RWPE1 (cell line): ENCODE measurements around the gene GCK.

ENCODE experiments used
- CTCF ChIA-PET: fragments of 350-600 bp; sonication (Branson Sonifier 250); formaldehyde crosslinking; extraction: SDS; loops from one replicate; lab custom pipeline; 2021; lab: Yijun Ruan, JAX
- POLR2A ChIA-PET: fragments of 400-600 bp; formaldehyde crosslinking; extraction: SDS; loops from one replicate; lab custom pipeline; 2020; ENCODE audit warnings: antibody characterized with exemption; ENCODE audit not compliant: low non-redundant PET; lab: Yijun Ruan, JAX
- DNase-seq: peaks from one replicate; pipeline ENCODE4 v3.0.0; 2012; ENCODE audit warnings: low spot score
- H3K27ac ChIP-seq: fragments of 450-650 bp; 2 replicates; pipeline ENCODE4 v1.5.1; 2017
- TF ChIP-seq, protein P1 (sequence below): fragments of 450-650 bp; conservative IDR thresholded peaks from 2 replicates; pipeline ENCODE4 v1.5.1; 2017; ENCODE audit warnings: low read depth, mild to moderate bottlenecking

GCK gene

GRCh38 chr7:44143646-44144250 is 45.5 kb downstream of the GCK start:
- ChIA-PET CTCF (no interaction called here), POLR2A (no interaction called here)
- H3K27ac ChIP-seq = no peak overlapping the region
- TF ChIP-seq, protein P1, sequence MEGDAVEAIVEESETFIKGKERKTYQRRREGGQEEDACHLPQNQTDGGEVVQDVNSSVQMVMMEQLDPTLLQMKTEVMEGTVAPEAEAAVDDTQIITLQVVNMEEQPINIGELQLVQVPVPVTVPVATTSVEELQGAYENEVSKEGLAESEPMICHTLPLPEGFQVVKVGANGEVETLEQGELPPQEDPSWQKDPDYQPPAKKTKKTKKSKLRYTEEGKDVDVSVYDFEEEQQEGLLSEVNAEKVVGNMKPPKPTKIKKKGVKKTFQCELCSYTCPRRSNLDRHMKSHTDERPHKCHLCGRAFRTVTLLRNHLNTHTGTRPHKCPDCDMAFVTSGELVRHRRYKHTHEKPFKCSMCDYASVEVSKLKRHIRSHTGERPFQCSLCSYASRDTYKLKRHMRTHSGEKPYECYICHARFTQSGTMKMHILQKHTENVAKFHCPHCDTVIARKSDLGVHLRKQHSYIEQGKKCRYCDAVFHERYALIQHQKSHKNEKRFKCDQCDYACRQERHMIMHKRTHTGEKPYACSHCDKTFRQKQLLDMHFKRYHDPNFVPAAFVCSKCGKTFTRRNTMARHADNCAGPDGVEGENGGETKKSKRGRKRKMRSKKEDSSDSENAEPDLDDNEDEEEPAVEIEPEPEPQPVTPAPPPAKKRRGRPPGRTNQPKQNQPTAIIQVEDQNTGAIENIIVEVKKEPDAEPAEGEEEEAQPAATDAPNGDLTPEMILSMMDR = no peak
- DNase-seq = no peak

- ChIA-PET POLR2A (interaction anchor here (0.5 kb wide), 1 partner anchor 9 kb away, joined by 8 read pairs; no protein-coding TSS in a partner anchor), CTCF (interaction anchor here (0.7 kb wide), 1 partner anchor 54 kb away, joined by 3 read pairs; no protein-coding TSS in a partner anchor)
- DNase-seq = no peak
- TF ChIP-seq, protein P1 = no peak
- H3K27ac ChIP-seq = no peak overlapping the region
These were observed 47.2 kb downstream of the GCK start for GRCh38 chr7:44142028-44142427.

GRCh38 chr7:44141221-44141850 is 47.9 kb downstream of the GCK start, which contains the start of gene MYL7:
MYL7 (minus strand) TSS chr7:44141332; CDS start chr7:44141305, 27 bp downstream.
- POLR2A ChIA-PET = interaction anchor here (0.5 kb wide), 1 partner anchor 8 kb away, joined by 8 read pairs; no protein-coding TSS in a partner anchor
- CTCF ChIA-PET = no interaction called here
- DNase-seq = no peak
- no peak within 1 kb of the TSS for H3K27ac ChIP-seq
- TF ChIP-seq, protein P1 = no peak

- DNase-seq = no peak
- POLR2A ChIA-PET = no interaction called here
- CTCF ChIA-PET = no interaction called here
- TF ChIP-seq, protein P1 = no peak
- no peak overlapping the region for H3K27ac ChIP-seq
These were observed 48.9 kb downstream of the GCK start for GRCh38 chr7:44140341-44140740.

- TF ChIP-seq, protein P1 = no peak
- CTCF ChIA-PET = no interaction called here
These were observed 49.8 kb downstream of the GCK start for GRCh38 chr7:44139311-44140010.

DNA sequence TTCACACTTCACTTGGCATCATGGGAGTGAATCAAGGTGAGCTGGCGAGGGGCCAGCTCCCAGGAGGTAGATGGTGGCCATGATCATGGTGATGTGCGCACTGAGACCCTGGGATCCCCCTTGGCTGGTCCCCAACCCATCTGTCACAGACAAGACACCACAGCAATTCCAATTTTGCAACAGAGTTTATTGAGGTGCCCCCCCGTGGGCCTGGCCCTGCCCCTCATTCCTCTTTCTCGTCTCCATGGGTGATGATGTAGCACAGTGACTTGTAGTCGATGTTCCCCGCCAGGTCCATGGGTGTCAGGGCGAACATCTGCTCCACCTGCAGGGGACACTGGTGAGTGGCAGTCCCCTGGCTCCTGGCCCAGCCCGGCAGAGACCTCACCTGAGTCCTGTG is 50.5 kb downstream of the GCK start:
- ChIA-PET CTCF (no interaction called here), POLR2A (no interaction called here)
- no peak for DNase-seq
- H3K27ac ChIP-seq = no peak overlapping the region
- TF ChIP-seq, protein P1 = no peak

More at GRCh38 chr7:44139311-44140010, 49.8 kb downstream of the GCK start:
- POLR2A ChIA-PET = no interaction called here
- no peak for DNase-seq
- no peak overlapping the region for H3K27ac ChIP-seq
